GM08714 (cell line): ENCODE results near the gene TRAF5.
A peak's percentile ranks its signal among the peaks of the same experiment; 100 is the strongest.

Experiments
- H3K4me3 ChIP-seq: fragments of 200-500 bp; sonication (Bioruptor generic); 2 replicates; pipeline ENCODE4 v1.5.1; 2014; ENCODE audit warnings: mild to moderate bottlenecking, low read length, inconsistent platforms
- ZNF274 ChIP-seq: IDR thresholded peaks from 2 replicates; pipeline ENCODE4 v1.6.1; 2012; ENCODE audit warnings: mild to moderate bottlenecking, low read depth, low read length

The TRAF5 gene, protein sequence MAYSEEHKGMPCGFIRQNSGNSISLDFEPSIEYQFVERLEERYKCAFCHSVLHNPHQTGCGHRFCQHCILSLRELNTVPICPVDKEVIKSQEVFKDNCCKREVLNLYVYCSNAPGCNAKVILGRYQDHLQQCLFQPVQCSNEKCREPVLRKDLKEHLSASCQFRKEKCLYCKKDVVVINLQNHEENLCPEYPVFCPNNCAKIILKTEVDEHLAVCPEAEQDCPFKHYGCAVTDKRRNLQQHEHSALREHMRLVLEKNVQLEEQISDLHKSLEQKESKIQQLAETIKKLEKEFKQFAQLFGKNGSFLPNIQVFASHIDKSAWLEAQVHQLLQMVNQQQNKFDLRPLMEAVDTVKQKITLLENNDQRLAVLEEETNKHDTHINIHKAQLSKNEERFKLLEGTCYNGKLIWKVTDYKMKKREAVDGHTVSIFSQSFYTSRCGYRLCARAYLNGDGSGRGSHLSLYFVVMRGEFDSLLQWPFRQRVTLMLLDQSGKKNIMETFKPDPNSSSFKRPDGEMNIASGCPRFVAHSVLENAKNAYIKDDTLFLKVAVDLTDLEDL

GRCh38 chr1:211326528-211327345 lies at the start of gene TRAF5:
TSS of gene TRAF5 (plus strand) at chr1:211326833. CDS start at chr1:211353240, 26,407 bp downstream.
- TF ChIP-seq ZNF274: no peak
- H3K4me3 ChIP-seq: peak within 1 kb of the TSS; percentile 83

DNA sequence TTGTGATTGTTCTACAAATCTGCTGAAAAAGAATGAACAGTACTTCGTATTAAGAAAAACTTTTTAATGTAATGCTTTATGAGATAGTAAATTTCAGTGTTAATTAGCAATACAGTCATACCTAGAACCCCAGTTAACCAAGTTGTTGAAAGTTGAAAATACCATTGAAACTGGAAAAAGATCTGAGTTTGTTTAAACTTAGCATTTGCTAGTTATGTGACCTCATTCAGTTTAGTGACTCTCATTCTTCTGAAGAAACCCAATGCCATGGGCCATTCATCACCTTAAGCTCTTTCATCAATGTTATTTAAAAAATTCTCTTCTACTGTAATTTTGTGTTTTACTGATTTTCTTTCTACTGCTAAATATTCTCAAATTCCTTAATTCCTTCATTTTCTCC lies 47.3 kb upstream of the TRAF5 start:
- H3K4me3 ChIP-seq: no peak overlapping the region
- TF ChIP-seq ZNF274: no peak

DNA sequence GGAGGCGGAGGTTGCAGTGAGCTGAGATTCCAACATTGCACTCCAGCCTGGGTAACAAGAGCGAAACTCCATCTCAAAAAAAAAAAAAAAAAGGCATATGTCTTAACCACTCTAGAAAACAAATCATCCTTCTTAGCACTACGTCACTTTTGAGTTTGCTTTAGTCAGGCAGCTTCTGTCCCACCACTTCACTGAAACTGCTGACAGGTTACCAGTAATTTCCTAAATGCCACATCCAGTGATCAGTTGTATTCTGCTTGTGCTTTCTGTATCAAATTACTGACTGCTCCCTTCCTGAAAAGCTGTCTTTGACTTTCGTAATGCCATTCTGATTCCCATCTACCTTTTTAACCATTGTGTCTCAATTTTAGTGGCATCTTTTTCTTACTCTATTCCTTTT lies 45.7 kb upstream of the TRAF5 start:
- H3K4me3 ChIP-seq: no peak overlapping the region
- TF ChIP-seq ZNF274: no peak

DNA sequence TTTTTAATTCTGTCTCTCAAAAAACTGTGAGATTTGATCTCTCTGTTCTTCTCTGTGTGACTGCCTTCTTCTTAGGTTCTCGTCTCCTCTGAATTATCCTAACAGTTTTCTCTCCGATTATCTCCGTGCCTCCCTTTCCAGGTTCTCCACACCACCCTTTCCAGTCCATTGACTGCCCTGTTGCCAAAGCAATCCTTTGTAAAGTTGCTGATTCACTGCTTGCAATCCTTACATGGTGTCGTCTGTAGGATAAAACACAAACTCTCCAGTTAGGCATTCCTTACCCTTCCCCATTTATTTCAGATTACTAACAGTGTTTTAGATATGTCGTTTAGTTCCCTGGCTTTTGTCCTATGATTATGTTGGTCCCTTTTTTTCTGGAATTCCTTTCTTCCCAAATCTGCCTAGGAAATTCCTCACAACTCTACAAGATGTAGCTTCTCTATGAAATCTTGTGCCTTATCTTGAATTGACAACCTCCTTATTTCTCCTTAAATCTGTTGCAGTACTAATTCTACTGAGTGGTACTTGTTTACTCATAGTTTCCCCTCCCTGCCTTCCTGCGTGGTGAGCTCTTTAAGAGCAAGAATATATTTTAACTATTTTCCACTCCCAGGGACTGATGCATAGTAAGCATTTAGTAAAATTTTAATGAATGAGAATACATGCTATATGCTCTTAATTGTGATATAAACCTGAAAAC lies 45.2 kb upstream of the TRAF5 start:
- no peak for TF ChIP-seq ZNF274
- no peak overlapping the region for H3K4me3 ChIP-seq

DNA sequence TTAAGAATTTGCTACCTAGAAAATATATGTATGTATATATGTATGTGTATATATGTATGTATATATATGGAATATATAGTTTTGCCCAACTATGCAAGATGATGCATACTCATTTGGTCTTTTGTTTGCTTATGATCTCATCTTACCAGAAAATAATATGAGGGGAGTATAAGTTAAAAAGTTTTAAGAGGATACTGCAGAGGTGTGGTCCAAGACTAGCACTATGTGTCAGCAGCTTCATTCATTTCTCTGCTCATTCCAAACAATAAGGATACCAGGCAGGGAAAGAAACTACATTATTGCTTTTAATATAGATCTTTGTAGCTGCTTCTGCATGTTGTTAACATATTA lies 44.6 kb upstream of the TRAF5 start:
- no peak overlapping the region for H3K4me3 ChIP-seq

DNA sequence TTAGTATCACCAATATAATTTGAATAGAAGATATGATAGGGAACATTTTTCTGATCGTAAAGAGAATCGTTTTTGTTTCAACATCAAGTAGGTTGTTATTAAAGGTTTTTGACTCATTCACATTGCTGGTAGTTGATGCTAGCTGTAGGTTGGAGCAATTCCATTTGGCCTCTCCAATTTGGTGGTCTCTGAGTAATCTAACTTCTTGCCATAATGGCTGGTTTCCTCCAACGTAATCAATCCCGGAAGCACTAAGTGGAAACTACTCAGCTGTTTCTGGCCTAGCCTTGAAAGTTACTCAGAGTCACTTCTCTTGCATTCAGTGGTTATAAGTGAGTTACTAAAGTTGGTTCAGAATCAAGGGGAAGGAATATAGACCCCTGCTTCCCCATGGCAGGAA lies 41.4 kb upstream of the TRAF5 start:
- no peak for TF ChIP-seq ZNF274
- H3K4me3 ChIP-seq: no peak overlapping the region

More for the DNA sequence above, 44.6 kb upstream of the TRAF5 start:
- no peak for TF ChIP-seq ZNF274

- TF ChIP-seq ZNF274: no peak
- no peak overlapping the region for H3K4me3 ChIP-seq
These were observed 39.4 kb upstream of the TRAF5 start for GRCh38 chr1:211287218-211287617.

GRCh38 chr1:211292411-211292810 lies 34.2 kb upstream of the TRAF5 start:
- no peak for TF ChIP-seq ZNF274
- H3K4me3 ChIP-seq: no peak overlapping the region

GRCh38 chr1:211296396-211296795 lies 30.2 kb upstream of the TRAF5 start:
- no peak for TF ChIP-seq ZNF274
- no peak overlapping the region for H3K4me3 ChIP-seq

- H3K4me3 ChIP-seq: no peak overlapping the region
- TF ChIP-seq ZNF274: no peak
These were observed 21.6 kb upstream of the TRAF5 start for GRCh38 chr1:211305044-211305443.

GRCh38 chr1:211309617-211310016 lies 17.0 kb upstream of the TRAF5 start:
- no peak overlapping the region for H3K4me3 ChIP-seq

GRCh38 chr1:211313392-211313791 lies 13.2 kb upstream of the TRAF5 start:
- no peak for TF ChIP-seq ZNF274
- no peak overlapping the region for H3K4me3 ChIP-seq

More at GRCh38 chr1:211309617-211310016, 17.0 kb upstream of the TRAF5 start:
- TF ChIP-seq ZNF274: no peak

- H3K4me3 ChIP-seq: no peak overlapping the region
- TF ChIP-seq ZNF274: no peak
These were observed 7.9 kb upstream of the TRAF5 start for GRCh38 chr1:211318576-211319280.
